Mesothelial cell of epicardium (in vitro differentiated cells): ENCODE data around the gene MT1F. TPM values are rescaled to one million over a fixed set of nuclear protein-coding genes. Genes with fewer than 3 reads are reported as not detected.
A peak's percentile ranks its signal among the peaks of the same experiment; 100 is the strongest.

Experiments
- DNase-seq, 2 experiments: peaks; one replicate each; pipeline ENCODE4 v3.0.0; 2021; ENCODE audit warnings: low spot score in 2 of 2; ENCODE audit not compliant: unreplicated experiment in 2 of 2
- H3K27ac Mint-ChIP-seq: 2 replicates; pipeline ENCODE4 v1.8.0; 2021; ENCODE audit warnings: mixed read lengths
- H3K27me3 Mint-ChIP-seq: 2 replicates; pipeline ENCODE4 v1.8.0; 2021; ENCODE audit warnings: low read depth, mixed read lengths
- H3K36me3 Mint-ChIP-seq: 2 replicates; pipeline ENCODE4 v1.8.0; 2021; ENCODE audit warnings: mixed read lengths
- H3K4me1 Mint-ChIP-seq: 2 replicates; pipeline ENCODE4 v1.8.0; 2021; ENCODE audit warnings: mixed read lengths
- H3K4me3 Mint-ChIP-seq: 2 replicates; pipeline ENCODE4 v1.8.0; 2021; ENCODE audit warnings: mild to moderate bottlenecking, moderate library complexity, mixed read lengths
- H3K9me3 Mint-ChIP-seq: 2 replicates; pipeline ENCODE4 v1.8.0; 2021; ENCODE audit warnings: mixed read lengths
- CTCF ChIP-seq: fragments of 200-600 bp; sonication (generic); IDR thresholded peaks from one replicate; pipeline ENCODE4 v1.5.0; 2021; ENCODE audit warnings: antibody characterized with exemption; ENCODE audit not compliant: unreplicated experiment
- total RNA-seq: library from RNA; stranded (reverse); gene quantifications from 3 replicates; pipeline ENCODE4 v1.2.1, GENCODE V29; 2021

Gene MT1F
- total RNA-seq, 1 donor from 2014 or later, result 0.63 TPM

GRCh38 chr16:56688762-56689161 is 31.0 kb downstream of the MT1F start:
- Mint-ChIP-seq H3K27me3 (peaks cover 40% of the 10 kb centered on the region), H3K4me3 (no peak overlapping the region), H3K9me3 (peaks cover 18% of the 10 kb centered on the region), H3K36me3 (peaks cover 3% of the 10 kb centered on the region), H3K4me1 (peaks cover 20% of the 10 kb centered on the region), H3K27ac (no peak overlapping the region)
- DNase-seq, result no peak
- TF ChIP-seq CTCF, result no peak

GRCh38 chr16:56689171-56689570 is 31.4 kb downstream of the MT1F start:
- no peak for TF ChIP-seq CTCF
- H3K27me3 Mint-ChIP-seq, result peaks cover 36% of the 10 kb centered on the region
- peaks cover 17% of the 10 kb centered on the region for H3K4me1 Mint-ChIP-seq
- H3K9me3 Mint-ChIP-seq, result peaks cover 18% of the 10 kb centered on the region
- no peak overlapping the region for H3K4me3 Mint-ChIP-seq
- no peak for DNase-seq
- no peak overlapping the region for H3K27ac Mint-ChIP-seq
- H3K36me3 Mint-ChIP-seq, result peaks cover 3% of the 10 kb centered on the region

- Mint-ChIP-seq H3K27ac (no peak overlapping the region), H3K36me3 (peaks cover 3% of the 10 kb centered on the region), H3K9me3 (peaks cover 18% of the 10 kb centered on the region)
Measured at GRCh38 chr16:56690420-56691122, 32.8 kb downstream of the MT1F start.

GRCh38 chr16:56691885-56692284 is 34.1 kb downstream of the MT1F start:
- H3K4me3 Mint-ChIP-seq, result no peak overlapping the region
- H3K27ac Mint-ChIP-seq, result peak overlapping the region; percentile 91
- H3K9me3 Mint-ChIP-seq, result peaks cover 11% of the 10 kb centered on the region
- no peak for TF ChIP-seq CTCF
- no peak for DNase-seq
- peaks cover 17% of the 10 kb centered on the region for H3K4me1 Mint-ChIP-seq
- peaks cover 19% of the 10 kb centered on the region for H3K27me3 Mint-ChIP-seq
- H3K36me3 Mint-ChIP-seq, result no peaks in the 10 kb centered on the region

More at GRCh38 chr16:56690420-56691122, 32.8 kb downstream of the MT1F start:
- Mint-ChIP-seq H3K4me3 (no peak overlapping the region), H3K4me1 (peaks cover 17% of the 10 kb centered on the region), H3K27me3 (peaks cover 25% of the 10 kb centered on the region)
- no peak for TF ChIP-seq CTCF
- no peak for DNase-seq

- TF ChIP-seq CTCF, result no peak
- Mint-ChIP-seq H3K36me3 (peaks cover 1% of the 10 kb centered on the region), H3K27me3 (peaks cover 3% of the 10 kb centered on the region), H3K9me3 (peaks cover 17% of the 10 kb centered on the region), H3K4me3 (no peak overlapping the region), H3K27ac (no peak overlapping the region), H3K4me1 (peaks cover 17% of the 10 kb centered on the region)
- DNase-seq, result no peak
Measured at GRCh38 chr16:56695246-56695645, 37.5 kb downstream of the MT1F start.
